Liver (tissue), 9 donors: Measurements from ENCODE around the gene CLIC6. TPM values are rescaled to one million over a fixed set of nuclear protein-coding genes. Genes with fewer than 3 reads are reported as not detected.

Experiments
- DNase-seq: peaks from one replicate; pipeline ENCODE4 v3.0.0-alpha.2; 2017; ENCODE audit warnings: low spot score
- H3K27ac ChIP-seq, 2 donors: one replicate each; pipeline ENCODE4 v1.7.0; 2013; ENCODE audit warnings: inconsistent platforms in 2 of 2, low read length in 2 of 2, control low read depth in 1 of 2, low read depth in 1 of 2, mild to moderate bottlenecking in 1 of 2
- H3K27me3 ChIP-seq, 4 donors: one replicate each; pipeline versions ENCODE4 v1.6.1 to v1.7.0; 2013; ENCODE audit warnings: low read length in 3 of 4, inconsistent platforms in 1 of 4, mild to moderate bottlenecking in 1 of 4, moderate library complexity in 1 of 4; ENCODE audit not compliant: control insufficient read depth in 4 of 4, insufficient read depth in 4 of 4
- H3K36me3 ChIP-seq, 4 donors: one replicate each; pipeline versions ENCODE4 v1.6.1 to v1.7.0; 2013; ENCODE audit warnings: low read length in 3 of 4, mild to moderate bottlenecking in 3 of 4, low read depth in 1 of 4, moderate library complexity in 1 of 4; ENCODE audit not compliant: control insufficient read depth in 4 of 4, insufficient read depth in 3 of 4
- H3K4me1 ChIP-seq, 4 donors: one replicate each; pipeline versions ENCODE4 v1.6.1 to v1.7.0; 2013; ENCODE audit warnings: low read length in 3 of 4, mild to moderate bottlenecking in 3 of 4, moderate library complexity in 1 of 4; ENCODE audit not compliant: control insufficient read depth in 4 of 4, insufficient read depth in 4 of 4
- H3K4me3 ChIP-seq, 3 donors: one replicate each; pipeline versions ENCODE4 v1.6.1 to v1.7.0; 2013; ENCODE audit warnings: low read length in 3 of 3, control low read depth in 1 of 3, low read depth in 1 of 3, mild to moderate bottlenecking in 1 of 3
- H3K9ac ChIP-seq, 2 donors: one replicate each; pipeline ENCODE4 v1.7.0; 2013; ENCODE audit warnings: low read length in 2 of 2, mild to moderate bottlenecking in 2 of 2, moderate library complexity in 2 of 2, control low read depth in 1 of 2, low read depth in 1 of 2
- H3K9me3 ChIP-seq, 4 donors: one replicate each; pipeline versions ENCODE4 v1.6.1 to v1.7.0; 2013; ENCODE audit warnings: low read length in 3 of 4; ENCODE audit not compliant: control insufficient read depth in 4 of 4
- FOXA1 ChIP-seq: IDR thresholded peaks from 2 replicates; pipeline ENCODE4 v1.6.1; 2016; ENCODE audit warnings: antibody characterized with exemption
- FOXA2 ChIP-seq: IDR thresholded peaks from 2 replicates; pipeline ENCODE4 v1.6.1; 2016; ENCODE audit warnings: antibody characterized with exemption
- GABPA ChIP-seq, 2 donors: IDR thresholded peaks in 1 of 2; conservative IDR thresholded peaks in 1 of 2; 2 replicates each; pipeline ENCODE4 v1.6.1; 2016; ENCODE audit warnings: antibody characterized with exemption in 2 of 2, mild to moderate bottlenecking in 1 of 2, moderate library complexity in 1 of 2
- HNF4A ChIP-seq, 2 donors: conservative IDR thresholded peaks; 2 replicates each; pipeline ENCODE4 v1.6.1; 2016; ENCODE audit warnings: antibody characterized with exemption in 2 of 2, mild to moderate bottlenecking in 2 of 2
- HNF4G ChIP-seq: IDR thresholded peaks from 2 replicates; pipeline ENCODE4 v1.6.1; 2016; ENCODE audit warnings: antibody characterized with exemption
- JUND ChIP-seq, 2 donors: IDR thresholded peaks; 2 replicates each; pipeline ENCODE4 v1.6.1; 2016; ENCODE audit warnings: antibody characterized with exemption in 2 of 2
- NR2F2 ChIP-seq: IDR thresholded peaks from 2 replicates; pipeline ENCODE4 v1.6.1; 2016; ENCODE audit warnings: antibody characterized with exemption
- RAD21 ChIP-seq, 2 donors: IDR thresholded peaks; 2 replicates each; pipeline ENCODE4 v1.6.1; 2016; ENCODE audit warnings: antibody characterized with exemption in 2 of 2, mild to moderate bottlenecking in 2 of 2
- SP1 ChIP-seq: IDR thresholded peaks from 2 replicates; pipeline ENCODE4 v1.6.1; 2018; ENCODE audit warnings: antibody characterized with exemption, mild to moderate bottlenecking
- TAF1 ChIP-seq: conservative IDR thresholded peaks from 2 replicates; pipeline ENCODE4 v1.6.1; 2016; ENCODE audit warnings: antibody characterized with exemption, mild to moderate bottlenecking
- YY1 ChIP-seq: IDR thresholded peaks from 2 replicates; pipeline ENCODE4 v1.6.1; 2016; ENCODE audit warnings: antibody characterized with exemption, mild to moderate bottlenecking
- WGBS: extraction: QIAGEN DNeasy Blood & Tissue Kit; methylation state at CpG from one replicate; pipeline ENCODE4 v1.1.7; 2013; 5-methylcytosine and 5-hydroxymethylcytosine counted together
- polyA plus RNA-seq, 2 donors: library from polyadenylated mRNA; stranded (reverse) in 1 of 2; unstranded in 1 of 2; fragments of 200-250 nt in 1 of 2; fragments of >200 nt in 1 of 2; fragmentation: Nextera tagmentation in 1 of 2; extraction: Ambion mirVana in 1 of 2; gene quantifications; one replicate each; pipeline versions ENCODE4 v1.2.1 to v1.2.3, GENCODE V29; 2013 to 2015
- total RNA-seq, 2 donors: library from RNA; depleted of rRNA; stranded (reverse); fragments of >200 nt; gene quantifications; one replicate each; pipeline ENCODE4 v1.2.3, GENCODE V29; 2014
- TF ChIP-seq, protein P1 (sequence below): IDR thresholded peaks from 2 replicates; pipeline ENCODE4 v1.6.1; 2016; ENCODE audit warnings: antibody characterized with exemption
- TF ChIP-seq, protein P2 (sequence below): IDR thresholded peaks from 2 replicates; pipeline ENCODE4 v1.6.1; 2016; ENCODE audit warnings: antibody characterized with exemption
- TF ChIP-seq, protein P3 (sequence below): fragments of 150-350 bp; IDR thresholded peaks from 2 replicates; pipeline ENCODE4 v1.5.1; 2017; ENCODE audit warnings: improper control_type of control experiment, low read depth, low read length; ENCODE audit not compliant: missing input control
- TF ChIP-seq, protein P4 (sequence below): IDR thresholded peaks from 2 replicates; pipeline ENCODE4 v1.6.1; 2016; ENCODE audit warnings: antibody characterized with exemption
- TF ChIP-seq, protein P5 (sequence below): IDR thresholded peaks from 2 replicates; pipeline ENCODE4 v1.6.1; 2016; ENCODE audit warnings: antibody characterized with exemption, mild to moderate bottlenecking
- donor health status: healthy.
- donor health status: healthy.
- donor health status: healthy.
- donor health status: healthy.
- donor health status: healthy.

The CLIC6 gene
- total and polyA plus RNA-seq, 4 donors: 0.05 to 0.59 (median 0.23) TPM

DNA sequence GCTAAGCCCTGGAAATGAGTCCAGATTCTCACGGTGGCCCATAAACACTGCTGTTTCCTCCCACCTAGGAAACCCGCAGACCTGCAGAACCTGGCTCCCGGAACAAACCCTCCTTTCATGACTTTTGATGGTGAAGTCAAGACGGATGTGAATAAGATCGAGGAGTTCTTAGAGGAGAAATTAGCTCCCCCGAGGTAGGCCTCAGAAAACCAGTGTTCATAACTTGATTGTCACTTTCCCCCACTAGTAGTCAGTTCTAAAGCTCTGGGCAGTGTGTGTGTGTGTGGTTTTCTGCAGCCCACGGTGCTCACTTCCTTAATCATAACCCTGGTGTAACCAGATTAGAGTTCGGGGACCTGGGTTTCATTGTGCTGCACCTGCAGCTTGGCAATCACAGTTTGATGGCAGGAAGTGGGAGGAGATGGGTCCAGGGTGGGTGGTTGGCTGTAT lies 39.1 kb downstream of the CLIC6 start:
- TF ChIP-seq, protein P1, sequence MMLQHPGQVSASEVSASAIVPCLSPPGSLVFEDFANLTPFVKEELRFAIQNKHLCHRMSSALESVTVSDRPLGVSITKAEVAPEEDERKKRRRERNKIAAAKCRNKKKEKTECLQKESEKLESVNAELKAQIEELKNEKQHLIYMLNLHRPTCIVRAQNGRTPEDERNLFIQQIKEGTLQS: no peak
- TF ChIP-seq JUND (IDR thresholded peaks at IDR 0.05) (no peak), HNF4G (no peak), SP1 (no peak), NR2F2 (no peak), GABPA (IDR thresholded peaks at IDR 0.05 in 1 of 2, conservative IDR thresholded peaks at IDR 0.05 in 1 of 2) (no peak), TAF1 (no peak), HNF4A (conservative IDR thresholded peaks at IDR 0.05) (no peak), RAD21 (IDR thresholded peaks at IDR 0.05) (no peak)
- TF ChIP-seq, protein P2, sequence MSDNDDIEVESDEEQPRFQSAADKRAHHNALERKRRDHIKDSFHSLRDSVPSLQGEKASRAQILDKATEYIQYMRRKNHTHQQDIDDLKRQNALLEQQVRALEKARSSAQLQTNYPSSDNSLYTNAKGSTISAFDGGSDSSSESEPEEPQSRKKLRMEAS: no peak
- TF ChIP-seq, protein P3, sequence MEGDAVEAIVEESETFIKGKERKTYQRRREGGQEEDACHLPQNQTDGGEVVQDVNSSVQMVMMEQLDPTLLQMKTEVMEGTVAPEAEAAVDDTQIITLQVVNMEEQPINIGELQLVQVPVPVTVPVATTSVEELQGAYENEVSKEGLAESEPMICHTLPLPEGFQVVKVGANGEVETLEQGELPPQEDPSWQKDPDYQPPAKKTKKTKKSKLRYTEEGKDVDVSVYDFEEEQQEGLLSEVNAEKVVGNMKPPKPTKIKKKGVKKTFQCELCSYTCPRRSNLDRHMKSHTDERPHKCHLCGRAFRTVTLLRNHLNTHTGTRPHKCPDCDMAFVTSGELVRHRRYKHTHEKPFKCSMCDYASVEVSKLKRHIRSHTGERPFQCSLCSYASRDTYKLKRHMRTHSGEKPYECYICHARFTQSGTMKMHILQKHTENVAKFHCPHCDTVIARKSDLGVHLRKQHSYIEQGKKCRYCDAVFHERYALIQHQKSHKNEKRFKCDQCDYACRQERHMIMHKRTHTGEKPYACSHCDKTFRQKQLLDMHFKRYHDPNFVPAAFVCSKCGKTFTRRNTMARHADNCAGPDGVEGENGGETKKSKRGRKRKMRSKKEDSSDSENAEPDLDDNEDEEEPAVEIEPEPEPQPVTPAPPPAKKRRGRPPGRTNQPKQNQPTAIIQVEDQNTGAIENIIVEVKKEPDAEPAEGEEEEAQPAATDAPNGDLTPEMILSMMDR: no peak
- TF ChIP-seq, protein P4, sequence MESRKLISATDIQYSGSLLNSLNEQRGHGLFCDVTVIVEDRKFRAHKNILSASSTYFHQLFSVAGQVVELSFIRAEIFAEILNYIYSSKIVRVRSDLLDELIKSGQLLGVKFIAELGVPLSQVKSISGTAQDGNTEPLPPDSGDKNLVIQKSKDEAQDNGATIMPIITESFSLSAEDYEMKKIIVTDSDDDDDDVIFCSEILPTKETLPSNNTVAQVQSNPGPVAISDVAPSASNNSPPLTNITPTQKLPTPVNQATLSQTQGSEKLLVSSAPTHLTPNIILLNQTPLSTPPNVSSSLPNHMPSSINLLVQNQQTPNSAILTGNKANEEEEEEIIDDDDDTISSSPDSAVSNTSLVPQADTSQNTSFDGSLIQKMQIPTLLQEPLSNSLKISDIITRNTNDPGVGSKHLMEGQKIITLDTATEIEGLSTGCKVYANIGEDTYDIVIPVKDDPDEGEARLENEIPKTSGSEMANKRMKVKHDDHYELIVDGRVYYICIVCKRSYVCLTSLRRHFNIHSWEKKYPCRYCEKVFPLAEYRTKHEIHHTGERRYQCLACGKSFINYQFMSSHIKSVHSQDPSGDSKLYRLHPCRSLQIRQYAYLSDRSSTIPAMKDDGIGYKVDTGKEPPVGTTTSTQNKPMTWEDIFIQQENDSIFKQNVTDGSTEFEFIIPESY: no peak
- H3K27ac ChIP-seq: no peak overlapping the region
- DNase-seq: no peak
- peaks cover 0 to 5% (median 2%) of the 10 kb centered on the region in 4 donors for H3K27me3 ChIP-seq
- 76% methylated on average over 8 of the region's 8 CpGs for WGBS
- no peak overlapping the region for H3K4me3 ChIP-seq
- H3K9me3 ChIP-seq: no peaks in the 10 kb centered on the region
- no peak overlapping the region for H3K9ac ChIP-seq
- H3K36me3 ChIP-seq: no peaks in the 10 kb centered on the region
- no peaks in the 10 kb centered on the region for H3K4me1 ChIP-seq

DNA sequence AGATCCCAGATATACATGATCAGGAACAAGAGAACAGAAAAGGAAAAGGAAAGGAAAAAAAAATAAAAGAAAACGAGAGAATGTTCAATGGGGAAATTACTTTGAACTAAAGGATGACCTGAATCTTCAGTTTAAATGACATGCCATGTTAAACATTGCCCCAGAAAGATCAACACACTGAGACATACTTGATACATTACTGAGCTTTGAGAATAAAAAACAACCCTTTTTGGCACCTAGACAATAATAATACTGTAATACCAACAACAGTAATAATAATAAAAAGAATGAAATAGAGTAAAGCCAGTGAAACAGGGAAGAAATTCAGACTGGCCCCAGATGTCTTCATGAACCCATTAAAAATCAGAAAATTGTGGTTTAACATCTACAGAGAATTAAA lies 44.8 kb downstream of the CLIC6 start:
- peaks cover 0 to 15% (median 1%) of the 10 kb centered on the region in 4 donors for H3K27me3 ChIP-seq
- DNase-seq: no peak
- H3K4me1 ChIP-seq: no peaks in the 10 kb centered on the region
- WGBS: 53% methylated on average over 1 of the region's 1 CpG
- H3K36me3 ChIP-seq: no peaks in the 10 kb centered on the region
- TF ChIP-seq RAD21 (IDR thresholded peaks at IDR 0.05): no peak
- no peak for TF ChIP-seq HNF4G
- TF ChIP-seq FOXA1: no peak
- TF ChIP-seq FOXA2: no peak
- TF ChIP-seq YY1: no peak
- TF ChIP-seq, protein P3: no peak
- TF ChIP-seq, protein P5, sequence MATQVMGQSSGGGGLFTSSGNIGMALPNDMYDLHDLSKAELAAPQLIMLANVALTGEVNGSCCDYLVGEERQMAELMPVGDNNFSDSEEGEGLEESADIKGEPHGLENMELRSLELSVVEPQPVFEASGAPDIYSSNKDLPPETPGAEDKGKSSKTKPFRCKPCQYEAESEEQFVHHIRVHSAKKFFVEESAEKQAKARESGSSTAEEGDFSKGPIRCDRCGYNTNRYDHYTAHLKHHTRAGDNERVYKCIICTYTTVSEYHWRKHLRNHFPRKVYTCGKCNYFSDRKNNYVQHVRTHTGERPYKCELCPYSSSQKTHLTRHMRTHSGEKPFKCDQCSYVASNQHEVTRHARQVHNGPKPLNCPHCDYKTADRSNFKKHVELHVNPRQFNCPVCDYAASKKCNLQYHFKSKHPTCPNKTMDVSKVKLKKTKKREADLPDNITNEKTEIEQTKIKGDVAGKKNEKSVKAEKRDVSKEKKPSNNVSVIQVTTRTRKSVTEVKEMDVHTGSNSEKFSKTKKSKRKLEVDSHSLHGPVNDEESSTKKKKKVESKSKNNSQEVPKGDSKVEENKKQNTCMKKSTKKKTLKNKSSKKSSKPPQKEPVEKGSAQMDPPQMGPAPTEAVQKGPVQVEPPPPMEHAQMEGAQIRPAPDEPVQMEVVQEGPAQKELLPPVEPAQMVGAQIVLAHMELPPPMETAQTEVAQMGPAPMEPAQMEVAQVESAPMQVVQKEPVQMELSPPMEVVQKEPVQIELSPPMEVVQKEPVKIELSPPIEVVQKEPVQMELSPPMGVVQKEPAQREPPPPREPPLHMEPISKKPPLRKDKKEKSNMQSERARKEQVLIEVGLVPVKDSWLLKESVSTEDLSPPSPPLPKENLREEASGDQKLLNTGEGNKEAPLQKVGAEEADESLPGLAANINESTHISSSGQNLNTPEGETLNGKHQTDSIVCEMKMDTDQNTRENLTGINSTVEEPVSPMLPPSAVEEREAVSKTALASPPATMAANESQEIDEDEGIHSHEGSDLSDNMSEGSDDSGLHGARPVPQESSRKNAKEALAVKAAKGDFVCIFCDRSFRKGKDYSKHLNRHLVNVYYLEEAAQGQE: no peak
- TF ChIP-seq NR2F2: no peak
- no peak overlapping the region for H3K9ac ChIP-seq
- H3K27ac ChIP-seq: no peak overlapping the region
- no peaks in the 10 kb centered on the region for H3K9me3 ChIP-seq
- no peak overlapping the region for H3K4me3 ChIP-seq
